Measurements from ENCODE around the gene SMOC1.

Gene SMOC1

DNA sequence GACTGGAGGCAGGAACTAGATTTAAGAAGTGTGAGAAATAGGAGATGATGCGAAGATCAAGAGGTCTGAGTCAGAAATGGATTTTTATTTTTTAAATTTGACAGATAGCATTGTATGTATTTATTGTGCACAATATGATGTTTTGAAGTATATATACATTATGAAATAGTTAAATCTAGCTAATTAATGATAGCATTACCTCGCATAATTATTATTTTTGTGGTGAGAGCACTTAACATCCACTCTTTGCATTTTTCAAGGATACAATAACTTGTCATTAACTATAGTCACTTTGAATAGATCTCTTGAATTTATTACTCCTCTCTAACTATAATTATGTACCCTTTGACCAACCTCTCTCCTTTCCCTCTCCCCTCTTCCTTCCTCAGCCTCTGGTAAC, 3.7 kb downstream of the SMOC1 start:
- DNase-seq (ENCODE audit: low spot score), result no peak
- TF ChIP-seq CTCF (IDR thresholded peaks at IDR 0.05), result no peak
- Histone ChIP-seq H3K27ac (no peak overlapping the region), H3K4me3 (no peak overlapping the region)

DNA sequence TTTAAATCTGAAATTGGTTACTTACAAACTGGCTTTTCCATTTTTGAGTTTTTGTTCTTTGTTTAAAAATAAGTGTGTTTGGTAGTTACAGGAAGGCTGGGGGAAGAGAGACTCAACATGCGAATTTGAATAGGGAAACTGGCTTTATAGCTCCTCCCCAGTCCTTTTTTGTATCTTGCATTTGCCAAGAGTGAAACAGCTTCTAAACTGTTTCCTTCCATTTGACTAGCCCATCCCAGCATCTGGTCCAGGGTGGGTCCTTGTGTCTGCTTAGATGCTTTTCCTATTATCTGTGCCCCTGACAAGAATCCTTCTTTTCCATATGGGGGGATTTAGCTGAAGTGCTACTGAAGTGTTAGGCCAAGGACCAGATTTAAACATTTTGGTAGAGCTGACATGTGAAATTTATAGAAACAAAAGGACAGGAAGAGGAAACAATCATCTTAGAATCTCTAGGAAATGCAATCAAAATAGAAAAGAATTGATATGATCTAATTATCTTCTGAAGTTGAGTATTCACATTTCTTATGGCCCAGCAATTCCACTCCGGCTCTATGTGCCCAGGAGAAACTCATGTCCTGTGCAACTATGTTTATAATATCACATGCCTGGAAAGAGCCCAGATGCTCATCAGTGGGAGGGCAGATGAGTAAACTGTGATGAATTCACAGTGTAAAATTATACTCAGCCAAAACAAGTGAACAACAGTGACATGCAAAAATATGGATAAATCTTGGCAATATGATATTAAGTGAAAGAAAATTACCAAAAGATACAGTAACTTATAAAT, 7.4 kb downstream of the SMOC1 start:
- no peak overlapping the region for H3K27ac ChIP-seq
- no peak for DNase-seq (ENCODE audit: low spot score)
- no peak for TF ChIP-seq CTCF (IDR thresholded peaks at IDR 0.05)
- no peak overlapping the region for H3K4me3 ChIP-seq

DNA sequence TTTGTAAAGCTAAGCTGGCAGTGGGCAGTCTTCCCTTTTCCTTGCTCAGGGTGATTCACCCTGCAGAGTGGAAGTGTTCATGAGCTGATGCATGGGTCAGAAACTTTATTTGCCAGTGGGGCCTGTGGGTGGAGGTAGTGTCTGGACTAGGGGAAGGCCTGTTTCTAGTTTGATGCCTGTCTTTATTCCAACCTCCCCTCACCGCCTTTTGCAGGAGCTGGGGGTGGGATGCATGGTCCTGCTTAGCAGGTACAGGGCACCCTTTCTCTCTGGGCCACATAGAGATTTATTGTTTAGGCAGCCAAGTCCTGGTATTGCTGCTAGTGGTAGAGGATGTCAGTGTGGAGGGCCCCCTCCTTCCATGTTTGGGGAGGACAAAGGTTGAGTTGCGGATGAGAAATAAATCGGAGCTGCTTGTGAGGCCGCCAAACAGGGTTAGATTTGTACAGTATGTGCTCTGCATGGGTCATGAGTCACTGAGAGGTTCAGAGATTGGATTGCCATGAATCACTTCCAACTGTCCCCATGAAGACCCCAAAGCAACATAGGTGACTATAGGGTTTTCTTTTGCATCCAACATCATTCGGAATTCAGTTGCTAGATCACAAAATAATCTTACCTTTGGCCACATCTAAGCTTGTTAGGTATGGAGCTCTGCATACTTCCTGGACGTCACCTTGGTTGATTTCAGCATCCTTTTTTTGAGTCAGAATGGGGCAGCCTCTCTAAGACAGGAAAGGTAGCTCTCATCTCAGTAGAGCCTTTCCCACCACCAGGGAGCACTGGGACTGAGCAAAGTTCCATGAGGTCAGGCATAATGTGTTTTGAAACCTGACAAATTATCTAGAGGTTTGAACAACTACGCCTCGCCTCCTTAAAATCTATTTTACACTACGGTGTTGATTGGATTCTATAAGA, 8.8 kb downstream of the SMOC1 start:
- H3K4me3 ChIP-seq, result no peak overlapping the region
- no peak overlapping the region for H3K27ac ChIP-seq
- TF ChIP-seq CTCF (IDR thresholded peaks at IDR 0.05), result no peak
- no peak for DNase-seq (ENCODE audit: low spot score)

- H3K4me3 ChIP-seq, result no peak overlapping the region
- TF ChIP-seq CTCF (IDR thresholded peaks at IDR 0.05), result no peak
- no peak overlapping the region for H3K27ac ChIP-seq
- no peak for DNase-seq (ENCODE audit: low spot score)
Observed at GRCh38 chr14:69891422-69891821, 12.2 kb downstream of the SMOC1 start.

- no peak for DNase-seq (ENCODE audit: low spot score)
- Histone ChIP-seq H3K27ac (no peak overlapping the region), H3K4me3 (no peak overlapping the region)
- no peak for TF ChIP-seq CTCF (IDR thresholded peaks at IDR 0.05)
Observed at GRCh38 chr14:69895109-69895508, 15.9 kb downstream of the SMOC1 start.

- no peak for DNase-seq (ENCODE audit: low spot score)
- Histone ChIP-seq H3K4me3 (no peak overlapping the region), H3K27ac (no peak overlapping the region)
- TF ChIP-seq CTCF (IDR thresholded peaks at IDR 0.05), result no peak
Observed at GRCh38 chr14:69896080-69896479, 16.9 kb downstream of the SMOC1 start.

All from coronary artery (tissue), 2 donors.